ENCODE measurements around the gene GCNA.

- TF ChIP-seq, protein P1, sequence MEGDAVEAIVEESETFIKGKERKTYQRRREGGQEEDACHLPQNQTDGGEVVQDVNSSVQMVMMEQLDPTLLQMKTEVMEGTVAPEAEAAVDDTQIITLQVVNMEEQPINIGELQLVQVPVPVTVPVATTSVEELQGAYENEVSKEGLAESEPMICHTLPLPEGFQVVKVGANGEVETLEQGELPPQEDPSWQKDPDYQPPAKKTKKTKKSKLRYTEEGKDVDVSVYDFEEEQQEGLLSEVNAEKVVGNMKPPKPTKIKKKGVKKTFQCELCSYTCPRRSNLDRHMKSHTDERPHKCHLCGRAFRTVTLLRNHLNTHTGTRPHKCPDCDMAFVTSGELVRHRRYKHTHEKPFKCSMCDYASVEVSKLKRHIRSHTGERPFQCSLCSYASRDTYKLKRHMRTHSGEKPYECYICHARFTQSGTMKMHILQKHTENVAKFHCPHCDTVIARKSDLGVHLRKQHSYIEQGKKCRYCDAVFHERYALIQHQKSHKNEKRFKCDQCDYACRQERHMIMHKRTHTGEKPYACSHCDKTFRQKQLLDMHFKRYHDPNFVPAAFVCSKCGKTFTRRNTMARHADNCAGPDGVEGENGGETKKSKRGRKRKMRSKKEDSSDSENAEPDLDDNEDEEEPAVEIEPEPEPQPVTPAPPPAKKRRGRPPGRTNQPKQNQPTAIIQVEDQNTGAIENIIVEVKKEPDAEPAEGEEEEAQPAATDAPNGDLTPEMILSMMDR (IDR thresholded peaks at IDR 0.05 in 2 of 3, conservative IDR thresholded peaks at IDR 0.05 in 1 of 3; ENCODE audit: borderline replicate concordance in 1 of 3, insufficient read depth in 1 of 3, low read depth in 2 of 3, low read length in 2 of 3): no peak
- TF ChIP-seq FOSL1 (IDR thresholded peaks at IDR 0.05; ENCODE audit: low read depth) (no peak), POLR2A (IDR thresholded peaks at IDR 0.05; ENCODE audit: borderline replicate concordance, extremely low read depth, insufficient read depth, insufficient read length) (no peak), EZH2 (IDR thresholded peaks at IDR 0.05) (no peak), CEBPB (IDR thresholded peaks at IDR 0.05; ENCODE audit: low read depth) (no peak), RAD21 (IDR thresholded peaks at IDR 0.05; ENCODE audit: low read depth) (no peak), POLR2AphosphoS5 (IDR thresholded peaks at IDR 0.05; ENCODE audit: low read depth, low read length) (no peak), ZNF274 (IDR thresholded peaks at IDR 0.05; ENCODE audit: low read depth, low read length) (no peak), EGR1 (IDR thresholded peaks at IDR 0.05; ENCODE audit: low read depth) (no peak), YY1 (IDR thresholded peaks at IDR 0.05; ENCODE audit: extremely low read depth, insufficient replicate concordance, low read depth, low read length) (no peak), EZH2phosphoT487 (IDR thresholded peaks at IDR 0.05; ENCODE audit: borderline replicate concordance) (no peak)
- TF ChIP-seq, protein P2, sequence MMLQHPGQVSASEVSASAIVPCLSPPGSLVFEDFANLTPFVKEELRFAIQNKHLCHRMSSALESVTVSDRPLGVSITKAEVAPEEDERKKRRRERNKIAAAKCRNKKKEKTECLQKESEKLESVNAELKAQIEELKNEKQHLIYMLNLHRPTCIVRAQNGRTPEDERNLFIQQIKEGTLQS (IDR thresholded peaks at IDR 0.05): no peak
These were observed 21.7 kb downstream of the GCNA start for GRCh38 chrX:71599965-71600364.

Measured in HCT116 (cell line).